WERI-Rb-1 (cell line): ENCODE results near the gene PSMB4.

ENCODE experiments used
- DNase-seq: peaks from one replicate; pipeline ENCODE4 v3.0.0-alpha.2; 2020
- H3K27ac ChIP-seq: fragments of 250-450 bp; sonication (Bioruptor Pico); 2 replicates; pipeline ENCODE4 v1.5.1; 2020; ENCODE audit warnings: mild to moderate bottlenecking, moderate library complexity
- H3K27me3 ChIP-seq: fragments of 250-450 bp; sonication (Bioruptor Pico); 2 replicates; pipeline ENCODE4 v1.5.1; 2021; ENCODE audit warnings: mild to moderate bottlenecking, low read depth, moderate library complexity; ENCODE audit not compliant: insufficient read depth, severe bottlenecking
- H3K36me3 ChIP-seq: fragments of 250-450 bp; sonication (Bioruptor Pico); 2 replicates; pipeline ENCODE4 v1.5.1; 2020; ENCODE audit warnings: mild to moderate bottlenecking, moderate library complexity
- H3K4me3 ChIP-seq: 2 replicates; pipeline ENCODE4 v1.5.1; 2011; ENCODE audit warnings: low read depth, mild to moderate bottlenecking, control low read depth, low read length
- H3K9me3 ChIP-seq: fragments of 250-450 bp; sonication (Bioruptor Pico); 2 replicates; pipeline ENCODE4 v1.5.1; 2021; ENCODE audit warnings: mild to moderate bottlenecking, moderate library complexity; ENCODE audit not compliant: severe bottlenecking
- TF ChIP-seq, protein P1 (sequence below): IDR thresholded peaks from 2 replicates; pipeline ENCODE4 v1.5.1; 2011; ENCODE audit warnings: low read depth, mild to moderate bottlenecking, control low read depth, inconsistent platforms, low read length

The PSMB4 gene

DNA sequence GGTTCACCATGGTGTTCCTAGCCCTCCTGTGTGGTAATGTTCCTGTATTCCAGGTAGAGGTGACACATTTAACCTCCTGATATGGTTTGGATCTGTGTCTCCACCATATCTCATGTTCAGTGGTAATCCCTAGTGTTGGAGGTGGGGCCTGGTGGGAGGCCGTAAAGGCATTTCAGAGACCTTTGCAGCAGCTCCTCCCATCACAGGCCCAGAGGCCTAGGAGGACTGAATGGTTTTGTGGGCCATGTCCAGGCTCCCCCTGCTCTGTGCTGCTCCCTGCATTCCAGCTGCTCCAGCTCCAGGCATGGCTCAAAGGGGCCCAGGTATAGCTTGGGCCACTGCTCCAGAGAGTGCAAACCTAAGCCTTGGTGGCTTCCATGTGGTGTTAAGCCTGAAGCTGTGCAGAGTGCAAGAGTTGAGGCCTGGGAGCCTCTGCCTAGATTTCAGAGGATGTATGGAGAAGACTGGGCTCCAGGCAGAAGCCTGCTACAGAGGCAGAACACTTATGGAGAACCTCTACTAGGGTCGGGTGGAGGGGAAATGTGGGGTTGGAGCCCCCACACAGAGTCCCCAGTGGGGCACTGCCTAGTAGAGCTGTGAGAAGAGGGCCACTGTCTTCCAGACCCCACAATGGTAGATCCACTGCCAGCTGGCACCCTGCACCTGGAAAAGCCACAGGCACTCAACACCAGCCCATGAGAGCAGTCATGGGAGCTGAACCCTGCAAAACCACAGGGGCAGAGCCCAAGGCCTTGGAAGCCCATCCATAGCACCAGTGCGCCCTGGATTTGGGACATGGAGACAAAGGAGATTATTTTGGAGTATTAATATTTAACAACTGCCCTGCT lies 36.8 kb upstream of the PSMB4 start:
- no peak for DNase-seq
- Histone ChIP-seq H3K27ac (no peak overlapping the region), H3K27me3 (no peaks in the 10 kb centered on the region), H3K9me3 (peaks cover 31% of the 10 kb centered on the region), H3K36me3 (no peaks in the 10 kb centered on the region), H3K4me3 (no peak overlapping the region)
- TF ChIP-seq, protein P1, sequence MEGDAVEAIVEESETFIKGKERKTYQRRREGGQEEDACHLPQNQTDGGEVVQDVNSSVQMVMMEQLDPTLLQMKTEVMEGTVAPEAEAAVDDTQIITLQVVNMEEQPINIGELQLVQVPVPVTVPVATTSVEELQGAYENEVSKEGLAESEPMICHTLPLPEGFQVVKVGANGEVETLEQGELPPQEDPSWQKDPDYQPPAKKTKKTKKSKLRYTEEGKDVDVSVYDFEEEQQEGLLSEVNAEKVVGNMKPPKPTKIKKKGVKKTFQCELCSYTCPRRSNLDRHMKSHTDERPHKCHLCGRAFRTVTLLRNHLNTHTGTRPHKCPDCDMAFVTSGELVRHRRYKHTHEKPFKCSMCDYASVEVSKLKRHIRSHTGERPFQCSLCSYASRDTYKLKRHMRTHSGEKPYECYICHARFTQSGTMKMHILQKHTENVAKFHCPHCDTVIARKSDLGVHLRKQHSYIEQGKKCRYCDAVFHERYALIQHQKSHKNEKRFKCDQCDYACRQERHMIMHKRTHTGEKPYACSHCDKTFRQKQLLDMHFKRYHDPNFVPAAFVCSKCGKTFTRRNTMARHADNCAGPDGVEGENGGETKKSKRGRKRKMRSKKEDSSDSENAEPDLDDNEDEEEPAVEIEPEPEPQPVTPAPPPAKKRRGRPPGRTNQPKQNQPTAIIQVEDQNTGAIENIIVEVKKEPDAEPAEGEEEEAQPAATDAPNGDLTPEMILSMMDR: no peak

DNA sequence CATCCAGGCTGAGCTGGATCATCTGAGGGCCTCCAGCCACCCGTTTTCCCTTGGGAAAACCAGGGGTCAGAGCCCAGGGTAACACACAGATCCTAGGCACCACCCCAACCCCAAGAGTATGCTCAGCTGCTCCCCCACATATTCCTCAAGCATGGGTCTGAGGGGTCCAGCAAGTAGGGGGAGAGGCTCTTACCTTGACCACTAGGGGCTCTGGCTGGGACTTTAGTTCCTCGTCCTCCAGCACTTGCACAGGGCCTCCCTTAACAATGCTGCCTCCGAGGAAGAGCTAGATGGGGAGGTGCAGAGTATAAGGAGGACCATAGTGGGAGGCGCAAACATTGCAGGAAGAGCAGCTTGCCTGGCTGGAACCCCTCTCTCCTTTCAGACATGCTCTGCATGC lies 34.4 kb upstream of the PSMB4 start:
- H3K9me3 ChIP-seq: peaks cover 31% of the 10 kb centered on the region
- TF ChIP-seq, protein P1: peak; percentile 80
- H3K36me3 ChIP-seq: no peaks in the 10 kb centered on the region
- no peak overlapping the region for H3K27ac ChIP-seq
- no peak overlapping the region for H3K4me3 ChIP-seq
- H3K27me3 ChIP-seq: no peaks in the 10 kb centered on the region
- DNase-seq: no peak

DNA sequence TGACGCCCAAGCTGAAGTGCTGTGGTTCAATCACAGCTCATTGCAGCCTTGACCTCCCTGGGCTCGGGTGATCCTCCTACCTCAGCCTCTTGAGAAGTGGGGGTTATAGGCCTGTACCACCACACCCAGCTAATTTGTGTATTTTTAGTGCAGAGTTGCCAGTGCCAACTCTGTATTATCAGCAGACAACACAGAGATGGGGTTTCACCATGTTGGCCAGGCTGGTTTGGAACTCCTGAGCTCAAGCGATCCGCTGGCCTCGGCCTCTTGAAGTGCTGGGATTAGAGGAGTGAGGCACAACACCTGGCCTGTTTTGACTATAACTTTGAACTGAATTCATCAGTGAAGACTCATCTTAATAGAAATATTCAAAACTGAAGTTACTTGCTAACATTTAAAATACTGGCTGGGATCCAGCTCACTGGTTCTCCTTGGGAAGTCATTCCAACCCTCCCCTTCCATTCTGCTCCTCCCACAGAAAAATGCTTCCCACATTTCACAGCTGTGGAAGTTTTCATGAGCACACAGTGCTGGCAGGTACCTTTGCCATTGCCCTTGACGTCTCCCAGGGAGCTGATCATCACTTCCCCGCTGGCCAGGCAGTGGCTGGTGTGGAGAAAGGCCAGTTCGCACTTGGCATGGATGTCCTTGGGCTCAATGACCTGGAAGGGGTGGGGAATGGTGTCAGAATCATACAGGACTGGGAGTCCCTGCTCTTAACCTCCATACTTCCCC lies 31.5 kb upstream of the PSMB4 start:
- no peak for DNase-seq
- Histone ChIP-seq H3K9me3 (peaks cover 16% of the 10 kb centered on the region), H3K4me3 (no peak overlapping the region), H3K36me3 (no peaks in the 10 kb centered on the region), H3K27ac (no peak overlapping the region), H3K27me3 (no peaks in the 10 kb centered on the region)
- TF ChIP-seq, protein P1: no peak

DNA sequence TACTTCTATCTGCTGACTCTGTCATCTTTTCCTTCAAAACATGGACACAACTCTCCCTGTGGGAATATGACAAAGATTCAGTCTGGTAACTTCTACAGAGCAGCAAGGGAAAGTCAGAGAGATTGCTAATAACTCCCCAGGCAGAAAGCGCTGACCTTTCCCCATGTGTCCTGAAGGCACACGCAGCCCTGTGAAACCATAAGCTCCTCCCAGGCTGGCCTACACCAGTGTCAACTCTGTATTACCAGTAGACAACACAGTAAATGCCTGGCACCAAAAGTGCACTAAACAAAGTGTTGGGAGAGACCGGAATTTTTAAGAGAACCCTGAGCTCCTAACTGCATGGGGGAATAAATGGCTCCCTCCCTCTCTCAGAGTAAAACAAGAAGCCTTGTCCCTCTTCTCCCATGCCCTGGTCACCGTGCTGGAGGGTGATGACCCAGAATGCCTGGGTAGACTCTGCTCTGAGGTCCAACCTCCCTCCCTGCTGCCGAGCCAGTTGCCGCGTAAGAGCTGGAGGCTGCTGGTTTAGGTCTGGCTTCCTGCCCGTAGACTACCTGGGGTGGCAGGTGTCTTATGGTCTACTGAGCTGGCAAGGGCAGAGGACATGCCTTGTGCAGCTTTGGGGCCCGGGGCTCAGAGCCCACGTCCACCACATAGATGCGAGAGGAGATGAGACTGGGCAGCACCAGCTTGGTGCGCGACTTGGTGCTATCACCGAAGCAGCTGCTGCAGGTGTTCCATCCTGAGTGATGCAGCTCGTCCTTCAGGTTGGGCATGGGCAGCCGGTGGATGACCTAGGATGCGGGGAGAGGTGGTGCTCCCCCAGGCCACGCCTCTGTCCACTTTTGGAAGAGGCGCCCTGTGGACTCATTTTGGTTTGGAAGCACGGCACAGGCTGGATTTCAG lies 30.7 kb upstream of the PSMB4 start:
- Histone ChIP-seq H3K4me3 (no peak overlapping the region), H3K27me3 (no peaks in the 10 kb centered on the region), H3K27ac (no peak overlapping the region), H3K36me3 (no peaks in the 10 kb centered on the region), H3K9me3 (peaks cover 8% of the 10 kb centered on the region)
- TF ChIP-seq, protein P1: no peak
- no peak for DNase-seq

DNA sequence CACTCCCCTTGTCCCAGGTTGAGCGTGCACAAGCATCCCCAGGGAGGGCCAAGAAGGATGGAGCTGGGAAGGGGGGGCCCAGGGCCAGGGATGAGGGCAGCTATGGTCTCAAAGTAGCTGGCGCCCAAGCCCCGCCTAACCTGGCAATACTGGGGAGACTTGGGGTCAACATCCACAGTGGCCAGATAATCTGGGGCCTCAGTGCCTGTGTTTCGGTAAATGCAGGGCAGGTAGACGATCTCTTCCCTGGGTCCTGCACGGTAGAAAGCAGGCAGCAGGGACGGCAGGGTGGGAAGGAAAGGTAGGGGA lies 30.1 kb upstream of the PSMB4 start:
- Histone ChIP-seq H3K36me3 (no peaks in the 10 kb centered on the region), H3K27ac (no peak overlapping the region), H3K27me3 (no peaks in the 10 kb centered on the region), H3K9me3 (peaks cover 2% of the 10 kb centered on the region), H3K4me3 (no peak overlapping the region)
- TF ChIP-seq, protein P1: no peak
- no peak for DNase-seq
